Activated CD8-positive, alpha-beta T cell treated with anti-CD3 and anti-CD28 coated beads for 36 hours (primary cell): ENCODE results near the gene NOSTRIN. TPM values are rescaled to one million over a fixed set of nuclear protein-coding genes. Genes with fewer than 3 reads are reported as not detected.
A peak's percentile ranks its signal among the peaks of the same experiment; 100 is the strongest.
"Not testable (repeated sequence)": the region's sequence is repeated elsewhere in the genome, so short reads cannot be mapped to it uniquely, and the experiment has no call there.

Experiments used
- ATAC-seq: fragments of 200-7000 bp; cut with Tn5 transposase; one replicate; pipeline ENCODE4 v1.10.0; 2021; ENCODE audit warnings: mild to moderate bottlenecking, moderate library complexity
- CTCF ChIA-PET: fragments of 350-600 bp; sonication (Branson Sonifier 250); formaldehyde crosslinking; loops from one replicate; lab custom pipeline; 2021; ENCODE audit warnings: antibody characterized with exemption; lab: Charles Lee
- POLR2A ChIA-PET: fragments of 350-600 bp; sonication (Branson Sonifier 250); formaldehyde crosslinking; loops from one replicate; lab custom pipeline; 2021; ENCODE audit warnings: antibody characterized with exemption; lab: Charles Lee
- DNase-seq: peaks from one replicate; pipeline ENCODE4 v3.0.0-alpha.2; 2020
- H3K27ac Mint-ChIP-seq: one replicate; pipeline ENCODE4 v1.8.0; 2021; ENCODE audit warnings: mild to moderate bottlenecking, mixed read lengths
- H3K27me3 Mint-ChIP-seq: one replicate; pipeline ENCODE4 v1.8.0; 2021; ENCODE audit warnings: mixed read lengths
- H3K36me3 Mint-ChIP-seq: one replicate; pipeline ENCODE4 v1.8.0; 2021; ENCODE audit warnings: low read depth, mixed read lengths
- H3K4me1 Mint-ChIP-seq: one replicate; pipeline ENCODE4 v1.8.0; 2021; ENCODE audit warnings: low read depth, mixed read lengths
- H3K4me3 Mint-ChIP-seq: one replicate; pipeline ENCODE4 v1.8.0; 2021; ENCODE audit warnings: mild to moderate bottlenecking, moderate library complexity, mixed read lengths
- H3K9me3 Mint-ChIP-seq: one replicate; pipeline ENCODE4 v1.8.0; 2021; ENCODE audit warnings: mixed read lengths
- CTCF ChIP-seq: fragments of 200-600 bp; IDR thresholded peaks from one replicate; pipeline ENCODE4 v1.8.0; 2022; ENCODE audit warnings: antibody characterized with exemption, mild to moderate bottlenecking
- intact Hi-C: fragments of 100-400 bp; cut with micrococcal nuclease; formaldehyde crosslinking; loops from one replicate; pipeline ENCODE4 v1.10.0; 2022
- total RNA-seq, 2 experiments: library from RNA; stranded (reverse); gene quantifications; one replicate each; pipeline ENCODE4 v1.2.3, GENCODE V29; 2021

The NOSTRIN gene
- total RNA-seq, 2 experiments from 2014 or later: not detected

GRCh38 chr2:168874368-168875054 lies 72.1 kb downstream of the NOSTRIN start:
- H3K9me3 Mint-ChIP-seq: peaks cover 1% of the 10 kb centered on the region
- ChIA-PET POLR2A (no interaction called here), CTCF (interaction anchor here (1.2 kb wide), 1 partner anchor 74 kb away, joined by 4 read pairs; no protein-coding TSS in a partner anchor)
- no peak overlapping the region for H3K27ac Mint-ChIP-seq
- TF ChIP-seq CTCF: no peak
- no peaks in the 10 kb centered on the region for H3K4me1 Mint-ChIP-seq
- peaks cover 20% of the 10 kb centered on the region for H3K36me3 Mint-ChIP-seq
- H3K4me3 Mint-ChIP-seq: no peak overlapping the region
- no peak for ATAC-seq
- intact Hi-C loops: no loop called here
- no peak for DNase-seq
- no peaks in the 10 kb centered on the region for H3K27me3 Mint-ChIP-seq

GRCh38 chr2:168882163-168882562 lies 79.7 kb downstream of the NOSTRIN start:
- ATAC-seq, CTCF ChIA-PET, H3K9me3 Mint-ChIP-seq, POLR2A ChIA-PET, H3K36me3 Mint-ChIP-seq, H3K4me3 Mint-ChIP-seq, H3K27ac Mint-ChIP-seq, DNase-seq, H3K4me1 Mint-ChIP-seq, intact Hi-C loops, H3K27me3 Mint-ChIP-seq: not testable (repeated sequence)

- intact Hi-C loops: no loop called here
- H3K27me3 Mint-ChIP-seq: no peaks in the 10 kb centered on the region
- CTCF ChIA-PET: no interaction called here
Observed at GRCh38 chr2:168884975-168885374, 82.5 kb downstream of the NOSTRIN start.

GRCh38 chr2:168889635-168890005 lies 87.2 kb downstream of the NOSTRIN start:
- no peak for ATAC-seq
- peak overlapping the region; percentile 87 for H3K27ac Mint-ChIP-seq
- H3K4me1 Mint-ChIP-seq: peaks cover 5% of the 10 kb centered on the region
- no peak for DNase-seq
- H3K27me3 Mint-ChIP-seq: peaks cover 3% of the 10 kb centered on the region
- ChIA-PET CTCF (interaction anchor here (0.7 to 1.0 kb wide), 2 partner anchors 10 to 513 kb away, joined by 3 read pairs; no protein-coding TSS in a partner anchor), POLR2A (interaction anchor here (1.1 kb wide), 1 partner anchor 40 kb away, joined by 3 read pairs; no protein-coding TSS in a partner anchor)
- intact Hi-C loops: no loop called here
- no peaks in the 10 kb centered on the region for H3K9me3 Mint-ChIP-seq
- TF ChIP-seq CTCF: no peak
- H3K36me3 Mint-ChIP-seq: peaks cover 17% of the 10 kb centered on the region
- peak overlapping the region; percentile 91 for H3K4me3 Mint-ChIP-seq

More at GRCh38 chr2:168884975-168885374, 82.5 kb downstream of the NOSTRIN start:
- POLR2A ChIA-PET: no interaction called here
- Mint-ChIP-seq H3K9me3 (no peaks in the 10 kb centered on the region), H3K27ac (no peak overlapping the region), H3K36me3 (peaks cover 15% of the 10 kb centered on the region), H3K4me3 (no peak overlapping the region), H3K4me1 (peaks cover 2% of the 10 kb centered on the region)
- ATAC-seq (peak; percentile 48), DNase-seq (no peak)
- TF ChIP-seq CTCF: no peak

- ChIA-PET POLR2A (interaction anchor here (1.1 kb wide), 1 partner anchor 41 kb away, joined by 3 read pairs; no protein-coding TSS in a partner anchor), CTCF (interaction anchor here (1.0 kb wide), 1 partner anchor 10 kb away, joined by 3 read pairs; no protein-coding TSS in a partner anchor)
- no peak for TF ChIP-seq CTCF
Observed at GRCh38 chr2:168890006-168890782, 87.8 kb downstream of the NOSTRIN start, which contains the start of gene SPC25. Gene SPC25, minus strand, starts transcription at chr2:168890430. Its CDS starts 911 bp downstream, at chr2:168889519.

More at GRCh38 chr2:168890006-168890782, 87.8 kb downstream of the NOSTRIN start, which contains the start of gene SPC25:
- H3K36me3 Mint-ChIP-seq: peaks cover 15% of the 10 kb centered on the region
- ATAC-seq (peak; percentile 100), DNase-seq (peak; percentile 95)
- peak within 1 kb of the TSS; percentile 91 for H3K4me3 Mint-ChIP-seq
- intact Hi-C loops: no loop called here
- peak within 1 kb of the TSS; percentile 87 for H3K27ac Mint-ChIP-seq
- no peaks in the 10 kb centered on the region for H3K9me3 Mint-ChIP-seq
- peaks cover 5% of the 10 kb centered on the region for H3K4me1 Mint-ChIP-seq
- peaks cover 3% of the 10 kb centered on the region for H3K27me3 Mint-ChIP-seq
